GM12875 (cell line): ENCODE data around the gene ASCL2.

ENCODE experiments used
- H3K4me3 ChIP-seq: one replicate; pipeline ENCODE4 v1.5.1; 2011; ENCODE audit warnings: low read depth, low read length, control low read depth
- TF ChIP-seq, protein P1 (sequence below): IDR thresholded peaks from 2 replicates; pipeline ENCODE4 v1.5.1; 2011; ENCODE audit warnings: low read depth, mild to moderate bottlenecking, control low read depth, inconsistent platforms, low read length, moderate library complexity, borderline replicate concordance; ENCODE audit not compliant: insufficient read depth

ASCL2 gene

GRCh38 chr11:2270322-2271076, at the start of gene ASCL2:
ASCL2 (minus strand) TSS chr11:2270588; CDS start chr11:2270332, 256 bp downstream.
- TF ChIP-seq, protein P1, sequence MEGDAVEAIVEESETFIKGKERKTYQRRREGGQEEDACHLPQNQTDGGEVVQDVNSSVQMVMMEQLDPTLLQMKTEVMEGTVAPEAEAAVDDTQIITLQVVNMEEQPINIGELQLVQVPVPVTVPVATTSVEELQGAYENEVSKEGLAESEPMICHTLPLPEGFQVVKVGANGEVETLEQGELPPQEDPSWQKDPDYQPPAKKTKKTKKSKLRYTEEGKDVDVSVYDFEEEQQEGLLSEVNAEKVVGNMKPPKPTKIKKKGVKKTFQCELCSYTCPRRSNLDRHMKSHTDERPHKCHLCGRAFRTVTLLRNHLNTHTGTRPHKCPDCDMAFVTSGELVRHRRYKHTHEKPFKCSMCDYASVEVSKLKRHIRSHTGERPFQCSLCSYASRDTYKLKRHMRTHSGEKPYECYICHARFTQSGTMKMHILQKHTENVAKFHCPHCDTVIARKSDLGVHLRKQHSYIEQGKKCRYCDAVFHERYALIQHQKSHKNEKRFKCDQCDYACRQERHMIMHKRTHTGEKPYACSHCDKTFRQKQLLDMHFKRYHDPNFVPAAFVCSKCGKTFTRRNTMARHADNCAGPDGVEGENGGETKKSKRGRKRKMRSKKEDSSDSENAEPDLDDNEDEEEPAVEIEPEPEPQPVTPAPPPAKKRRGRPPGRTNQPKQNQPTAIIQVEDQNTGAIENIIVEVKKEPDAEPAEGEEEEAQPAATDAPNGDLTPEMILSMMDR = no peak
- no peak within 1 kb of the TSS for H3K4me3 ChIP-seq

GRCh38 chr11:2319791-2320472, 49.5 kb upstream of the ASCL2 start:
- H3K4me3 ChIP-seq = no peak overlapping the region
- TF ChIP-seq, protein P1 = no peak

DNA sequence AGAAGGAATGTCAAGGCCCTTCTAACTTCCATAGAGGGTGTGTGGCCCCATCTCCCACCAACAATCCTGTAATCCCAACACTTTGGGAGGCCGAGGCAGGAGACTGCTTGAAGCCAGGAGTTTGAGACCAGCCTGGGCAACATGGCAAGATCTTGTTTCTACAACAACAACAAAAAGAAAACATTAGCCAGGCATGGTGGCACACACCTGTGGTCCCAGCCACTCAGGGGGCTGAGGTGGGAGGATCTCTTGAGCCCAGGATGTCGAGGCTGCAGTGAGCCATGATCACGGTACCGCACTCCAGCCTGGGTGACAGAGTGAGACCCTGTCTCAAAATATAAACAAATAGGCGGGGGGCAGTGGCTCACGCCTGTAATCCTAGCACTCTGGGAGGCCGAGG, 48.3 kb upstream of the ASCL2 start:
- H3K4me3 ChIP-seq = no peak overlapping the region
- TF ChIP-seq, protein P1 = no peak

- TF ChIP-seq, protein P1 = no peak
- H3K4me3 ChIP-seq = no peak overlapping the region
These were observed 47.7 kb upstream of the ASCL2 start for GRCh38 chr11:2318123-2318522.

GRCh38 chr11:2317354-2318050, 47.1 kb upstream of the ASCL2 start:
- no peak overlapping the region for H3K4me3 ChIP-seq
- TF ChIP-seq, protein P1 = no peak

DNA sequence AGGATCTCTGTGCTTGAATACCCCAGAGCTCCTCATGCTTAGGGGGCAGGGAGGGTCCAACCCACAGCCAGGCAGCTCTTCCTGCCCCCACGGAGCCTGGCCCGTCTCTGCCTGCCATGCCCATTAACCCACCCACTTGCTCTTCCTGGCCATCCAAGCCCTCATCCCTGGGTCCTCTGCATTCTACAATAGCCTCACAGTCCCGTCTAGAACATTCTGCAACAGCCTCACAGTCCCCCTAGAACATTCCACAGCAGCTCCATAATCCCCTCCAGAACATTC, 46.5 kb upstream of the ASCL2 start:
- TF ChIP-seq, protein P1 = no peak
- no peak overlapping the region for H3K4me3 ChIP-seq
